HepG2 (cell line): ENCODE data around the gene MS4A10. TPM values are rescaled to one million over a fixed set of nuclear protein-coding genes. Genes with fewer than 3 reads are reported as not detected.

Experiments
- ATAC-seq: fragments of 200-7000 bp; cut with Tn5 transposase; 3 replicates; pipeline ENCODE4 v1.9.1; 2020; ENCODE audit warnings: mild to moderate bottlenecking, moderate library complexity
- BruUV-seq: library from RNA; stranded (reverse); fragments of 400-500 nt; replicated peaks from 2 replicates; lab custom pipeline; 2021; lab: Mats Ljungman, UMichigan
- CTCF ChIA-PET: fragments of 300-600 bp; formaldehyde crosslinking; extraction: SDS; loops from one replicate; lab custom pipeline; 2021; ENCODE audit warnings: low total read pairs, inconsistent platforms, low intra/inter-chr PET ratio; lab: Yijun Ruan, JAX
- POLR2A ChIA-PET: fragments of 350-600 bp; sonication (Branson Sonifier 250); formaldehyde crosslinking; loops from one replicate; lab custom pipeline; 2020; ENCODE audit warnings: antibody characterized with exemption, inconsistent platforms; lab: Yijun Ruan, JAX
- DNase-seq: peaks from one replicate; pipeline ENCODE4 v3.0.0-alpha.2; 2015; ENCODE audit warnings: low spot score
- FAIRE-seq: peaks from 3 replicates; lab custom pipeline; 2011; peaks lifted over from hg19 to GRCh38; lab: Jason Lieb, UNC
- H2AFZ ChIP-seq: one replicate; pipeline ENCODE4 v1.6.1; 2011; ENCODE audit warnings: low read length, inconsistent platforms
- H3K27ac ChIP-seq: fragments of 300-600 bp; 3 replicates; pipeline ENCODE4 v1.8.0; 2011; ENCODE audit warnings: mixed run types, mild to moderate bottlenecking, mixed read lengths, low read length, inconsistent platforms; ENCODE audit not compliant: insufficient read depth; ENCODE audit errors: extremely low read length
- H3K27me3 ChIP-seq, 2 experiments: fragments of 200-600 bp in 1 of 2; 2 replicates in 1 of 2; 3 replicates in 1 of 2; pipeline versions ENCODE4 v1.6.0 to v1.8.0; 2011; ENCODE audit warnings: low read length in 2 of 2, mild to moderate bottlenecking in 2 of 2, moderate library complexity in 2 of 2, inconsistent platforms in 1 of 2; ENCODE audit not compliant: insufficient read depth in 2 of 2, control insufficient read depth in 1 of 2
- H3K36me3 ChIP-seq, 2 experiments: fragments of 200-600 bp in 1 of 2; replicated peaks in 1 of 2; 2 replicates in 1 of 2; 3 replicates in 1 of 2; pipeline versions ENCODE4 v1.5.1 to v1.8.0; 2011; ENCODE audit warnings: low read length in 2 of 2, inconsistent platforms in 1 of 2; ENCODE audit not compliant: insufficient read depth in 2 of 2, control insufficient read depth in 1 of 2
- H3K4me1 ChIP-seq: 2 replicates; pipeline ENCODE4 v1.5.1; 2012; ENCODE audit warnings: low read length, inconsistent platforms; ENCODE audit not compliant: insufficient read depth
- H3K4me2 ChIP-seq: 2 replicates; pipeline ENCODE4 v1.6.0; 2011; ENCODE audit warnings: low read depth, low read length, inconsistent platforms
- H3K4me3 ChIP-seq, 3 experiments: fragments of 200-600 bp in 1 of 3; sonication (generic), shearing (Covaris generic) in 1 of 3; replicated peaks in 1 of 3; 2 replicates each; pipeline ENCODE4 v1.5.1; 2011 to 2016; ENCODE audit warnings: low read length in 3 of 3, inconsistent platforms in 2 of 3, low read depth in 2 of 3, mild to moderate bottlenecking in 2 of 3, control low read depth in 1 of 3, mixed read lengths in 1 of 3; ENCODE audit not compliant: insufficient read depth in 1 of 3
- H3K79me2 ChIP-seq: one replicate; pipeline ENCODE4 v1.6.1; 2011; ENCODE audit warnings: low read length, inconsistent platforms; ENCODE audit not compliant: insufficient read depth
- H3K9ac ChIP-seq: 2 replicates; pipeline ENCODE4 v1.6.0; 2011; ENCODE audit warnings: mild to moderate bottlenecking, low read depth, low read length, inconsistent platforms; ENCODE audit not compliant: insufficient read depth
- H3K9me3 ChIP-seq: 2 replicates; pipeline ENCODE4 v1.5.1; 2012; ENCODE audit warnings: mild to moderate bottlenecking, low read length
- H4K20me1 ChIP-seq: 2 replicates; pipeline ENCODE4 v1.6.0; 2011; ENCODE audit warnings: inconsistent platforms, mild to moderate bottlenecking, low read length, moderate library complexity; ENCODE audit not compliant: insufficient read depth
- ATF7 ChIP-seq, 2 experiments: fragments of 450-650 bp in 1 of 2; sonication (generic) in 1 of 2; formaldehyde crosslinking in 1 of 2; IDR thresholded peaks; 2 replicates each; pipeline versions ENCODE4 v1.4.0 to v1.6.1; 2016 to 2020; ENCODE audit warnings: antibody characterized with exemption in 1 of 2, mild to moderate bottlenecking in 1 of 2, missing genetic modification reagents in 1 of 2
- BRCA1 ChIP-seq: sonication (generic); formaldehyde crosslinking; IDR thresholded peaks from 2 replicates; pipeline ENCODE4 v1.4.0; 2020; ENCODE audit warnings: missing genetic modification reagents
- ELF1 ChIP-seq: sonication (generic); formaldehyde crosslinking; IDR thresholded peaks from 2 replicates; pipeline ENCODE4 v1.4.0; 2020; ENCODE audit warnings: missing genetic modification reagents
- FOXA1 ChIP-seq, 2 experiments: fragments of 450-650 bp in 1 of 2; sonication (generic) in 1 of 2; formaldehyde crosslinking in 1 of 2; IDR thresholded peaks; 2 replicates each; pipeline versions ENCODE4 v1.4.0 to v1.6.1; 2016 to 2020; ENCODE audit warnings: missing genetic modification reagents in 1 of 2
- NR1H2 ChIP-seq: sonication (generic); formaldehyde crosslinking; IDR thresholded peaks from 2 replicates; pipeline ENCODE4 v1.8.1; 2022; ENCODE audit warnings: low read depth, missing genetic modification reagents, borderline replicate concordance
- PITX1 ChIP-seq: sonication (generic); formaldehyde crosslinking; IDR thresholded peaks from 2 replicates; pipeline ENCODE4 v1.5.1; 2020; ENCODE audit warnings: mild to moderate bottlenecking, missing genetic modification reagents
- POGZ ChIP-seq: sonication (generic); formaldehyde crosslinking; IDR thresholded peaks from 2 replicates; pipeline ENCODE4 v1.4.0; 2020; ENCODE audit warnings: mild to moderate bottlenecking, missing genetic modification reagents
- RARG ChIP-seq: sonication (generic); formaldehyde crosslinking; IDR thresholded peaks from 2 replicates; pipeline ENCODE4 v1.4.0; 2020; ENCODE audit warnings: low read depth, mild to moderate bottlenecking, missing genetic modification reagents
- SCMH1 ChIP-seq: sonication (generic); formaldehyde crosslinking; IDR thresholded peaks from 2 replicates; pipeline ENCODE4 v1.9.0; 2021; ENCODE audit warnings: missing genetic modification reagents, mild to moderate bottlenecking, borderline replicate concordance
- TBP ChIP-seq: sonication (generic); formaldehyde crosslinking; IDR thresholded peaks from 2 replicates; pipeline ENCODE4 v1.5.0; 2020; ENCODE audit warnings: missing genetic modification reagents
- THYN1 ChIP-seq: sonication (generic); formaldehyde crosslinking; IDR thresholded peaks from 2 replicates; pipeline ENCODE4 v1.8.1; 2023; ENCODE audit warnings: low read depth, mild to moderate bottlenecking, moderate library complexity, missing genetic modification reagents, borderline replicate concordance
- TP53 ChIP-seq: sonication (generic); formaldehyde crosslinking; conservative IDR thresholded peaks from 2 replicates; pipeline ENCODE4 v1.4.0; 2020; ENCODE audit warnings: missing genetic modification reagents
- U2AF2 ChIP-seq: fragments of 200-400 bp; formaldehyde crosslinking; IDR thresholded peaks from 2 replicates; pipeline ENCODE4 v1.6.1; 2017; ENCODE audit warnings: low read depth, mild to moderate bottlenecking, low read length
- ZNF296 ChIP-seq: sonication (generic); formaldehyde crosslinking; conservative IDR thresholded peaks from 2 replicates; pipeline ENCODE4 v1.5.0; 2020; ENCODE audit warnings: mild to moderate bottlenecking, missing genetic modification reagents
- ZNF335 ChIP-seq: sonication (generic); formaldehyde crosslinking; IDR thresholded peaks from 2 replicates; pipeline ENCODE4 v1.4.0; 2020; ENCODE audit warnings: missing genetic modification reagents
- ZNF629 ChIP-seq: sonication (generic); formaldehyde crosslinking; conservative IDR thresholded peaks from 2 replicates; pipeline ENCODE4 v1.5.0; 2020; ENCODE audit warnings: missing genetic modification reagents
- ZNF749 ChIP-seq: sonication (generic); formaldehyde crosslinking; IDR thresholded peaks from 2 replicates; pipeline ENCODE4 v1.8.0; 2022; ENCODE audit warnings: mild to moderate bottlenecking, missing genetic modification reagents, moderate library complexity, borderline replicate concordance
- WGBS: methylation state at CpG from one replicate; pipeline ENCODE4 v1.1.6; 2017; ENCODE audit warnings: low lambda C conversion rate; 5-methylcytosine and 5-hydroxymethylcytosine counted together
- in situ Hi-C: cut with HindIII; loops from 2 replicates; pipeline ENCODE4 v1.10.0; 2017; ENCODE audit warnings: low pct_unique_long_range_greater_than_20kb; ENCODE audit not compliant: extremely low pct_ligation_motif_present
- intact Hi-C: fragments of 100-400 bp; cut with micrococcal nuclease; formaldehyde crosslinking; loops from one replicate; pipeline ENCODE4 v1.10.0; 2022; ENCODE audit not compliant: unreplicated experiment
- polyA plus RNA-seq, 8 experiments: library from polyadenylated mRNA; depleted of rRNA in 3 of 8; stranded (reverse) in 7 of 8; unstranded in 1 of 8; fragments of >200 nt; fragmentation: Illumina TruSeq in 4 of 8; extraction: Trizol in 4 of 8; gene quantifications; 2 replicates each; pipeline versions ENCODE4 v1.2.1 to v1.2.3, GENCODE V29; 2011 to 2016; ENCODE audit warnings: low read depth in 4 of 8, missing spikeins in 1 of 8, mixed read lengths in 1 of 8; ENCODE audit not compliant: insufficient read depth in 1 of 8
- total RNA-seq, 5 experiments: library from RNA; depleted of rRNA; stranded (reverse); fragments of >200 nt; fragmentation: Illumina TruSeq; extraction: Trizol; gene quantifications; 2 replicates each; pipeline ENCODE4 v1.2.3, GENCODE V29; 2016; ENCODE audit warnings: low read depth in 1 of 5
- TF ChIP-seq, protein P1 (sequence below): sonication (generic); formaldehyde crosslinking; IDR thresholded peaks from 2 replicates; pipeline ENCODE4 v1.5.0; 2020; ENCODE audit warnings: mild to moderate bottlenecking, missing genetic modification reagents
- TF ChIP-seq, protein P2 (sequence below): sonication (generic); formaldehyde crosslinking; IDR thresholded peaks from 2 replicates; pipeline ENCODE4 v1.4.0; 2020; ENCODE audit warnings: mild to moderate bottlenecking, low read depth, missing genetic modification reagents
- TF ChIP-seq, protein P3 (sequence below): sonication (generic); formaldehyde crosslinking; IDR thresholded peaks from 2 replicates; pipeline ENCODE4 v1.5.0; 2020; ENCODE audit warnings: missing genetic modification reagents

MS4A10 gene
- total and polyA plus RNA-seq, 2 of the 13 experiments (the other 11 are each of a cell fraction or from before 2014, with no cell fraction given), result not detected

GRCh38 chr11:60783141-60783484, 2.0 kb upstream of the MS4A10 start:
- intact Hi-C loops, result no loop called here
- H3K4me3 ChIP-seq, result no peak overlapping the region
- WGBS, result 64% methylated on average over 8 of the region's 8 CpGs
- no TSS peak for BruUV-seq
- POLR2A ChIA-PET, result no interaction called here
- no peaks in the 10 kb centered on the region for H3K9me3 ChIP-seq
- no peaks in the 10 kb centered on the region for H3K4me1 ChIP-seq
- no peak for FAIRE-seq
- no peak overlapping the region for H3K9ac ChIP-seq
- TF ChIP-seq PITX1 (CRISPR knock-in tag) (no peak), SCMH1 (CRISPR knock-in tag) (no peak), ZNF335 (CRISPR knock-in tag) (no peak), POGZ (CRISPR knock-in tag) (no peak), U2AF2 (no peak), TBP (no peak), BRCA1 (no peak), FOXA1 (IDR thresholded peaks at IDR 0.05) (no peak), FOXA1 (CRISPR knock-in tag; IDR thresholded peaks at IDR 0.05) (no peak), ZNF749 (CRISPR knock-in tag) (no peak), ELF1 (CRISPR knock-in tag) (no peak), RARG (CRISPR knock-in tag) (no peak), TP53 (CRISPR knock-in tag) (no peak), ZNF629 (CRISPR knock-in tag) (no peak), ATF7 (IDR thresholded peaks at IDR 0.05) (no peak), ATF7 (CRISPR knock-in tag; IDR thresholded peaks at IDR 0.05) (no peak), NR1H2 (no peak), ZNF296 (CRISPR knock-in tag) (no peak), THYN1 (no peak)
- TF ChIP-seq, protein P1, sequence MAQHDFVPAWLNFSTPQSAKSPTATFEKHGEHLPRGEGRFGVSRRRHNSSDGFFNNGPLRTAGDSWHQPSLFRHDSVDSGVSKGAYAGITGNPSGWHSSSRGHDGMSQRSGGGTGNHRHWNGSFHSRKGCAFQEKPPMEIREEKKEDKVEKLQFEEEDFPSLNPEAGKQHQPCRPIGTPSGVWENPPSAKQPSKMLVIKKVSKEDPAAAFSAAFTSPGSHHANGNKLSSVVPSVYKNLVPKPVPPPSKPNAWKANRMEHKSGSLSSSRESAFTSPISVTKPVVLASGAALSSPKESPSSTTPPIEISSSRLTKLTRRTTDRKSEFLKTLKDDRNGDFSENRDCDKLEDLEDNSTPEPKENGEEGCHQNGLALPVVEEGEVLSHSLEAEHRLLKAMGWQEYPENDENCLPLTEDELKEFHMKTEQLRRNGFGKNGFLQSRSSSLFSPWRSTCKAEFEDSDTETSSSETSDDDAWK (CRISPR knock-in tag), result no peak
- TF ChIP-seq, protein P2, sequence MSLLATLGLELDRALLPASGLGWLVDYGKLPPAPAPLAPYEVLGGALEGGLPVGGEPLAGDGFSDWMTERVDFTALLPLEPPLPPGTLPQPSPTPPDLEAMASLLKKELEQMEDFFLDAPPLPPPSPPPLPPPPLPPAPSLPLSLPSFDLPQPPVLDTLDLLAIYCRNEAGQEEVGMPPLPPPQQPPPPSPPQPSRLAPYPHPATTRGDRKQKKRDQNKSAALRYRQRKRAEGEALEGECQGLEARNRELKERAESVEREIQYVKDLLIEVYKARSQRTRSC, result no peak
- TF ChIP-seq, protein P3, sequence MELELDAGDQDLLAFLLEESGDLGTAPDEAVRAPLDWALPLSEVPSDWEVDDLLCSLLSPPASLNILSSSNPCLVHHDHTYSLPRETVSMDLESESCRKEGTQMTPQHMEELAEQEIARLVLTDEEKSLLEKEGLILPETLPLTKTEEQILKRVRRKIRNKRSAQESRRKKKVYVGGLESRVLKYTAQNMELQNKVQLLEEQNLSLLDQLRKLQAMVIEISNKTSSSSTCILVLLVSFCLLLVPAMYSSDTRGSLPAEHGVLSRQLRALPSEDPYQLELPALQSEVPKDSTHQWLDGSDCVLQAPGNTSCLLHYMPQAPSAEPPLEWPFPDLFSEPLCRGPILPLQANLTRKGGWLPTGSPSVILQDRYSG, result no peak
- no peaks in the 10 kb centered on the region for H3K36me3 ChIP-seq
- CTCF ChIA-PET, result no interaction called here
- ATAC-seq, result no peak
- no peaks in the 10 kb centered on the region for H4K20me1 ChIP-seq
- in situ Hi-C loops, result no loop called here
- H3K79me2 ChIP-seq, result no peaks in the 10 kb centered on the region
- no peak overlapping the region for H3K27ac ChIP-seq
- DNase-seq, result no peak
- no peak overlapping the region for H2AFZ ChIP-seq
- H3K4me2 ChIP-seq, result no peak overlapping the region
- peaks cover 0 to 2% of the 10 kb centered on the region in 2 experiments; a peak in 1 of 5 replicates for H3K27me3 ChIP-seq
